ENCODE data around the gene ENAH. TPM values are rescaled to one million over a fixed set of nuclear protein-coding genes. Genes with fewer than 3 reads are reported as not detected.

ENAH gene
- total RNA-seq, 4 donors from 2014 or later, result 31.4 to 56.3 (median 45.3) TPM

DNA sequence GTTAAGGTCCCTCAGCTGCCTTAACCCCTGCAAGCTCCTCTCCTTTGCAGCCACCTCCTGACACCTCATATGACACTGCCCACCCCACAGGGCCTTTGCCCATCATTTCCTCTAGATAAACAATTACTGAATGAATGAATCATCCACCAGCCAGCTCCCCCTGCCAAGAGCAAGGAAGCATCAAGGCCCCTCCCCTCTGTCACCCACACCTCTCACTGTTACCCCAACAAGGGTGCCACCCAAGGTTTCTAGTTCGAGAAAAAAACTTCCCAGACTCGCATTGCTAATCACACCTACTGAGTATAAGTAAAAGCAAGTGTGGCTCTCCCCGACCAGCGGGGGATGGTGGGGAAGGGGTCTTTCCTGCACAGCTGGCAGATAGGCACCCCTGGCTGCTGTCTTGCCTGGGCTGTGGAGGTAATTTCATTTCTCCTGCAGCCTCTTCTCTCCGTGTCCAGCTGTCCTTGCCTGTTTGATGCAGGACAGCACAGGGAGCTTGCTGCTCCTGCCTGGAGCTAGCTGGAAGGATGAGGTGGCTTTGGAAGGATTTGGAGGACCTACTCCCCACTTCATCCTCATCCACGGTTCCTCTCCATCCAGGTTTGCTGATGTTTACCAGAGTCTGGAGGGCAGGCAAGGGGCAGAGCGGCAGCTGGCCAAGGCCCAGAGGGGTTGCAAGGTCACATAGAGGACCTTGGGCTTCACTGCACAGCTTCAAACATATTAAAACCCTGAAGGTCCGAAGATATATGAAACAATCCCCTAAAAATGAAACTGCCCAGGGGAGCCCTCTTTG lies 192.0 kb downstream of the ENAH start:
- H3K27ac ChIP-seq, result no peak overlapping the region
- no peak overlapping the region for H3K4me3 ChIP-seq
- WGBS, 2 donors, result 70 to 85% methylated on average over 8 of the region's 8 CpGs
- H3K27me3 ChIP-seq, result no peaks in the 10 kb centered on the region
- no peaks in the 10 kb centered on the region for H3K9me3 ChIP-seq
- DNase-seq (ENCODE audit: low spot score in 2 of 2), result no peak
- TF ChIP-seq EP300 (IDR thresholded peaks at IDR 0.05) (no peak), POLR2A (IDR thresholded peaks at IDR 0.05) (no peak)
- TF ChIP-seq, protein P1, sequence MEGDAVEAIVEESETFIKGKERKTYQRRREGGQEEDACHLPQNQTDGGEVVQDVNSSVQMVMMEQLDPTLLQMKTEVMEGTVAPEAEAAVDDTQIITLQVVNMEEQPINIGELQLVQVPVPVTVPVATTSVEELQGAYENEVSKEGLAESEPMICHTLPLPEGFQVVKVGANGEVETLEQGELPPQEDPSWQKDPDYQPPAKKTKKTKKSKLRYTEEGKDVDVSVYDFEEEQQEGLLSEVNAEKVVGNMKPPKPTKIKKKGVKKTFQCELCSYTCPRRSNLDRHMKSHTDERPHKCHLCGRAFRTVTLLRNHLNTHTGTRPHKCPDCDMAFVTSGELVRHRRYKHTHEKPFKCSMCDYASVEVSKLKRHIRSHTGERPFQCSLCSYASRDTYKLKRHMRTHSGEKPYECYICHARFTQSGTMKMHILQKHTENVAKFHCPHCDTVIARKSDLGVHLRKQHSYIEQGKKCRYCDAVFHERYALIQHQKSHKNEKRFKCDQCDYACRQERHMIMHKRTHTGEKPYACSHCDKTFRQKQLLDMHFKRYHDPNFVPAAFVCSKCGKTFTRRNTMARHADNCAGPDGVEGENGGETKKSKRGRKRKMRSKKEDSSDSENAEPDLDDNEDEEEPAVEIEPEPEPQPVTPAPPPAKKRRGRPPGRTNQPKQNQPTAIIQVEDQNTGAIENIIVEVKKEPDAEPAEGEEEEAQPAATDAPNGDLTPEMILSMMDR (IDR thresholded peaks at IDR 0.05), result no peak
- peaks cover 0 to 9% (median 0%) of the 10 kb centered on the region in 4 donors for H3K4me1 ChIP-seq
- no peaks in the 10 kb centered on the region for H3K36me3 ChIP-seq

- no peak for DNase-seq (ENCODE audit: low spot score in 2 of 2)
- Histone ChIP-seq H3K9me3 (no peaks in the 10 kb centered on the region), H3K27me3 (no peaks in the 10 kb centered on the region), H3K27ac (no peak overlapping the region), H3K4me1 (peaks cover 0 to 9% (median 0%) of the 10 kb centered on the region in 4 donors), H3K36me3 (no peaks in the 10 kb centered on the region), H3K4me3 (no peak overlapping the region)
- TF ChIP-seq EP300 (IDR thresholded peaks at IDR 0.05), result no peak
- no peak for TF ChIP-seq POLR2A (IDR thresholded peaks at IDR 0.05)
- TF ChIP-seq, protein P1 (IDR thresholded peaks at IDR 0.05), result no peak
- WGBS, 2 donors, result 59 to 62% methylated on average over 18 of the region's 18 CpGs
These were observed 192.7 kb downstream of the ENAH start for GRCh38 chr1:225460021-225460736.

- Histone ChIP-seq H3K36me3 (no peaks in the 10 kb centered on the region), H3K4me1 (peaks cover 0 to 15% (median 5%) of the 10 kb centered on the region in 4 donors), H3K9me3 (no peaks in the 10 kb centered on the region), H3K27ac (peak overlapping the region in 1 of 4 donors; percentile 33), H3K4me3 (no peak overlapping the region), H3K27me3 (no peaks in the 10 kb centered on the region)
- 53 to 58% methylated on average over 2 of the region's 2 CpGs for WGBS, 2 donors
- DNase-seq (ENCODE audit: low spot score in 2 of 2), result no peak
- TF ChIP-seq EP300 (IDR thresholded peaks at IDR 0.05) (peak in 1 of 2 donors; percentile 41), POLR2A (IDR thresholded peaks at IDR 0.05) (no peak)
These were observed 194.7 kb downstream of the ENAH start for GRCh38 chr1:225458222-225458631.

- Histone ChIP-seq H3K4me1 (peaks cover 0 to 11% (median 3%) of the 10 kb centered on the region in 4 donors), H3K36me3 (no peaks in the 10 kb centered on the region), H3K4me3 (no peak overlapping the region), H3K9me3 (no peaks in the 10 kb centered on the region), H3K27ac (peak overlapping the region in 1 of 4 donors; percentile 60), H3K27me3 (no peaks in the 10 kb centered on the region)
- 34 to 36% methylated on average over 5 of the region's 5 CpGs for WGBS, 2 donors
- TF ChIP-seq, protein P1 (IDR thresholded peaks at IDR 0.05), result no peak
- TF ChIP-seq EP300 (IDR thresholded peaks at IDR 0.05) (no peak), POLR2A (IDR thresholded peaks at IDR 0.05) (no peak)
- DNase-seq (ENCODE audit: low spot score in 2 of 2), result no peak
These were observed 198.2 kb downstream of the ENAH start for GRCh38 chr1:225454733-225455132.

- DNase-seq (ENCODE audit: low spot score in 2 of 2), result no peak
- Histone ChIP-seq H3K36me3 (no peaks in the 10 kb centered on the region), H3K27me3 (no peaks in the 10 kb centered on the region), H3K27ac (peak overlapping the region in 1 of 4 donors; percentile 60), H3K4me1 (peaks cover 0 to 11% (median 3%) of the 10 kb centered on the region in 4 donors), H3K9me3 (no peaks in the 10 kb centered on the region), H3K4me3 (no peak overlapping the region)
- TF ChIP-seq, protein P1 (IDR thresholded peaks at IDR 0.05), result no peak
- no peak for TF ChIP-seq POLR2A (IDR thresholded peaks at IDR 0.05)
- TF ChIP-seq EP300 (IDR thresholded peaks at IDR 0.05), result no peak
- 56 to 63% methylated on average over 5 of the region's 5 CpGs for WGBS, 2 donors
These were observed 198.9 kb downstream of the ENAH start for GRCh38 chr1:225453797-225454648.
